Fibroblast of upper back skin (primary cell): ENCODE measurements around the gene SYNPO2.

Experiments used
- DNase-seq: peaks from one replicate; pipeline ENCODE4 v3.0.0-alpha.2; 2013

SYNPO2 gene

DNA sequence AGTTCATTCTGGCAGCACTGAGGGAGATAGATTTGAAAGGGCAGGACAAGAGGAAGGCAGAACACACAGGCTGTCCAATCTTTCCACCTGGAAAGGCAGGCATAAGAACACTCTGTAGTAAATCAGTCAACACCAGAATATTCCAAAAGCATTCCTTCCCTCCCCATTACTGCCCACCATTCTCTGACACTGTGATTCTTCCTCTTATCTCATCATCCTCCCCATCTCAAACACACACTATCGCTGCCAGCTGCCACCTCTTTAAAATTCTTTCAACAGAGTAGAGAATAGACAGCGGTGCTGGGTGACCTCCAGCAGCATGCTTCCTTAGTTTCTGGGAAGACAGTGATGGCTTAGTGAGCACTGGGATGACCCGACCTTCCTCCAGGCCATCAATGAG lies 193.3 kb downstream of the SYNPO2 start:
- no peak for DNase-seq

DNA sequence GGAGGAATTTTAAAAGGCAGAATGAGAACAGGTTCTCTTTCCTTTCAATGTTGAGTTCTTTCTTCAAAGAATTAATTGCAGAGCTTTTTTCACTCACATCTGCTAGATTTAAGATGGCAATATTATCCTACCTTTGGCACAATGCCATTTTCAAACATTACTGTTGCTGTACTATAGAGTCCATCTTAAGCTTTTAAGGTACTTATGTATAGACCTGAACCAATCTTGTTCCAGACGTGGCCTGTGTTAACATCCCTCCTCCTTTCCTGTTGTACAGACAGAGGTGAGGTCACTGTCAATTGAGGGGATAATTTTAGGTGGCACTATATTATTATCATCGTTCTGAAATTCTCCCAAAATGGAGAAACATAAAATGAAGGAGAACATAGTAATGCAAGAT lies 194.0 kb downstream of the SYNPO2 start:
- DNase-seq, result no peak

DNA sequence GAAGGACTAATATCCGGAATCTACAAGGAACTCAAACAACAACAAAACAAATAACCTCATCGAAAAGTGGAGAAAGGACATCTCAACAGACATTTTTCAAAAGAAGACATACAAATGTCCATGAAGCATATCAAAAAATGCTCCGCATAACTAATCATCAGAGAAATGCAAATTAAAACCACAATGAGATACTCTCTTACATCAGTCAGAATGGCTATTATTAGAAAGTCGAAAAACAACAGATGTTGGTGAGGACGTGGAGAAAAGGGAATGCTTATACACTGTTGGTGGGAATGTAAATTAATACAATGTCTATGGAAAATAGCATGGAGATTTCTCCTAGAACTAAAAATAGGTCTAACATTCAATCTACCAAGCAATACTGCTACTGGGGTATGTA lies 195.9 kb downstream of the SYNPO2 start:
- DNase-seq, result no peak

DNA sequence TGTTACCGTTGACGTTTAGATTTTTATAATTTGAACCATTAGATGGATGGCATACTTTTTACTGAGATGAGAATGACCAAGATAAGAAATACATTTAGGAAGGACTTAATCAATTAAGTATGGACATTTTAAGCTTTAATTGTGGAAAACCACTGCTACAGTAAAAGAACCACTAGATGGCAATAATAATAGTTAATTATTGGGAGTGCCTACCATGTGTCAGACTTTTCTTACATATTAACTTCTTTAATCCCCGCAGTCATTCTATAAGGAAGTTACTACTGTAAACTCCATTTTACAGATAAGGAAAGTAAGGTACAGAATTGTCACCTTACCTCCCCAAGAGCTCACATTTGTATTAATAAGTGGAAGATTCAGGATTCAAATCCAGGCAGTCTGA lies 198.5 kb downstream of the SYNPO2 start:
- no peak for DNase-seq

DNA sequence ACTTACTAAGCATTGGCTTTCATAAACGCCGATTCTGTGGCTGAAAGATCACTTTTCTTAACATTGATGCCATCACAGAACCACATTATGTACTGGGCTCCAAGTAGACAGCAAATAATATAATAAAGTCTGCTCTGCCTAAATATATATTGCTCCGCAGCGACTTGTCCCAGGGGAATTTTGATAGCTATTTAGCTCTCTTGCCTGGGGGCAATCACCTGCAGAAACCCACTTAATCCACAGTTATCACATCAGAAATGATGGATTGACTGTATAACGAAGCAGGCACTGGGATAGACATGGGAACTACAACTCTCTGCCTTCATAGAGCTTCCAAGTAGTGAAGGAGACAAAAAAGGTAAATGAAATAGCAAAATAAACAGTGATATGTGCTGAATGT lies 199.0 kb downstream of the SYNPO2 start:
- DNase-seq, result no peak

DNA sequence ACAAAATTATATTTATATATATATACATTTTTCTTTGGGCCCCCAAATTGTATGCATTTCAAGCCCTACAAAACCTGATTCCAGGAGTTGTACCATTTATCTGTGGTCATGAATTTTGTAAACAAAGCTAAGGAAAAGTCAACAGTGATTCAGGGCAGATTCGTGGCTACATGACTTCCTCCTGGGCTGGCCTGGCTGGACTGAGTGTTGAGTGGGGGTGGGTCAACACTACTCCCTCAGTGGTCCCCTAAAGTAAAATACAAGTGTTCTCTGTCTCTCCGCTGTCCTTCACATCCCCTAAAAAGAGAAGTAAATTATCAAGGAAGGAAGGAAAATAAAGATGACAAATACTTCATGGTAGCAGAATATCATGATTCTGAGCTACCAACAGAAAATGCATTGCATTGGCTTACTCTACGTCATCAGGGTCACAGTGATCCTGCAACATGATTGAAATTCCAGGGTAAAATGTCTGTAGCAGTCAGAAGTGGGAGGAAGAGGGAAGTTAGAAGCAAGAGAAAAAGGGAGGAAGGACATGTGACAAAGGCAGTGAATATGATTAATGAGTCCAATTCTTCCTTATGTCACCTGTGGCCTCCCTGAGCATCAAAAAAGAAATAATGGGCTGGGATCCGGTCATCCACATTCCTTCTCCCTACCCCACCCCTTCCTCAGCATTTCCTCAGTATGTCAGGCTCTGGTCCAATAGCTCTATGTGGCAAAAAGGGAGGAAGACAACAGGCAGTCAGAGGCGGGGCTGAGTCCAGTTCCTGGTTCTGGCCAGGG lies 204.6 kb downstream of the SYNPO2 start:
- DNase-seq, result no peak

DNA sequence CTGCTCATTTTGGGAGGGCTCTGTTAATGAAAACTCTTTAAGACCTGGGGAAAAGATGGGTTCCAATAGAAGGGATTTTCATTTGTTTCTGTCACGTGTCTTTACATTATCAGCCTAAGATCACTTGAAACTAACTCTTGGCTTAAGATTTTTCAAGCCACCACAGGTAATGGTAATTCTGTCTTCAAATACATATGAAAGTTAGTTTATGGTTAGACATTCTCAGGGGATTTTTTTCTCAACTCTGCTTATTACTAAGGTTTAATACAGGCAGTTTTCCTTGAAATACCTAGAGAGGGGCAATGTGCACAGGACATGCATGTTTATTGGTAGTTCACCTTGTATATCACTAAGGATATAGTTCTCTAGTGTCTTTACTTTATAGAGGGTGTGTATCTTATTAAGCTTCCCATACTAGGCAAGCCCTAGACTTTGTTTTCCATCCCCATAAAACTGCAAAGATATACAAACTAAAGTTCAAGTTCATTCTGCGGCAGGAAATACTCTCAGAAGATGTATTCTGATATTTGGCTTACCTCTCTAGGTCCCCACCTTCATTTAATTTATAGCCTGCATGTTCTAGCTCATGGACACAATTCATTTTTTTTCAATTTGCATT lies 208.7 kb downstream of the SYNPO2 start:
- no peak for DNase-seq

DNA sequence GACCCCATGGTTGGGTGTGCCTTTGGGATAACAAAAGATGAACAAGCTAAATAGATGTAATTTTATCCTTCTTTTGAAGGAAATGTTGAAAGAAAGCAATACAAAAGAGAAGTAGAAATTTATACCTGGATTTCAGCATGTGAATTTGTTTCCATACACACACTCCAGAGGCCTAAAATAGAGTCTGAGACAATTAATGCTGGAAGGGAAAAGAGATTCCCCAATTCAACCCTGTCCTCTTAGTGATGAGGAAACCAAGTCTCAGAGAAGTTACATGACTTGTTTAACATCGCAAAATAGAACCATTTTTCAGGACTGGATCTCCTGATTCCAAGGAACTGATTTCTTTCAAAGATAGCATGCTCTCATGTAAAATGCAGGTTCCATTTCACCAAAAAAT lies 209.7 kb downstream of the SYNPO2 start:
- no peak for DNase-seq

DNA sequence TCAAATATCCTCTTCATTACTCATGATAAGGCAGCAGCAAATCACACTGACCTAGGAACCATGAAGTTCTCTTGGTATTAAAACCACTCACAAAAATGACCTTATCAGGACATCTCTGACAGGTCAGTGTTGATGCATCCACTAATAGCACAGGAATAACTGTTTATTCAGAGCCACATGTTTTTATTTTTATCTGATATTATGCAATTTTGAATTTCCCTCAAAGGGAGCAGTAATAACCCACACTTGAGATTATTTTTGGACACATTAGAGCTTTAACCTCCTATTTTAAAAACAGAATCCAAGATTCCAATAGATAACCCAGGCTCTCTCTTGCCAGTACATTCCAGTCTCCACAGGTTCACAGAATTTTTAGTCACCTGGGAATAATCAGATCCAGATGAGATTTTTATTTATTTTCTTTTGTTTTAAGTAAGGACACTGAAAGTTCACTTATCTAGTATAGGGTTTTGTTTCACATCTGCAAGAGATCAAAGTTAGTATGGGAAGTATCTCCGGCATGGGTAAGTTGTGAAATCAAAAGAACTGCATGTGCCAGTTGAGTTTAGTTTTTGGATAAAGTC lies 210.7 kb downstream of the SYNPO2 start:
- DNase-seq, result peak; percentile 58

DNA sequence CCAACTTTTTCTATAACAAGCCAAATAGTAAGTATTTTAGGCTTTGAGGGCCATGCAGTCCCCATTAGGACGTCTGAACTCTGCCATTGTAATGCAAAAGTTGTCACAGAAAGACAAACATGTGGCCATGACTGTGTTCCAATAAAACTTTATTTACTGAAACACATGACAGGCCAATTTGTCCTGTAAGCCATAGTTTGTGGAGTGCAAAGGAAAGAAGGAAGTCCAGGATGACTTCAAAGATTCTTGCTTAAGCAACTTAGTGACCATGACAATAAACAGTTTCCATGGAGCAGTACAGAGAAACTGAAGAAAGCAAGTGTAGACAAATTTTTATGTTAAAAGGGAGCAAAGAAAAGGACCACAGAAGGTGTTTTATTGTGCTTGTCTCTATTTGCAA lies 212.0 kb downstream of the SYNPO2 start:
- no peak for DNase-seq

DNA sequence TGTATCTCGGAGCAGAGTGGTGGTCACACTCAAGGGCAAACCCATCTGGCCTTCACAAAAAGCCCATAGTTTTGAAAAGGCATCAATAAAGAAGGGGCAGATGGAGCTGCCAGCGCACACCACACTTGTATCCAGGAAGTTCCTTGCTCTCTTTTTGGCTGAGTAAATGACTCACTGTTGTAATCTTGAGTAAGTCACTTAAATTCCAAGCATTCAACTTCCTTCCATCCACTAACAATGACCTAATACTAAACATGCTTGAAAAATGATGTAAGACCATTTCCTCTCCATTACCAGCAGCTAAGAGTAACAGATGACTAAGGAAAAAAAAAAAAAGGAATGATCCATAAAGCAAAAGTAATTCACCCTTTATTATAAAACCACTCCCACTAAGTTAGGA lies 214.6 kb downstream of the SYNPO2 start:
- peak; percentile 98 for DNase-seq

DNA sequence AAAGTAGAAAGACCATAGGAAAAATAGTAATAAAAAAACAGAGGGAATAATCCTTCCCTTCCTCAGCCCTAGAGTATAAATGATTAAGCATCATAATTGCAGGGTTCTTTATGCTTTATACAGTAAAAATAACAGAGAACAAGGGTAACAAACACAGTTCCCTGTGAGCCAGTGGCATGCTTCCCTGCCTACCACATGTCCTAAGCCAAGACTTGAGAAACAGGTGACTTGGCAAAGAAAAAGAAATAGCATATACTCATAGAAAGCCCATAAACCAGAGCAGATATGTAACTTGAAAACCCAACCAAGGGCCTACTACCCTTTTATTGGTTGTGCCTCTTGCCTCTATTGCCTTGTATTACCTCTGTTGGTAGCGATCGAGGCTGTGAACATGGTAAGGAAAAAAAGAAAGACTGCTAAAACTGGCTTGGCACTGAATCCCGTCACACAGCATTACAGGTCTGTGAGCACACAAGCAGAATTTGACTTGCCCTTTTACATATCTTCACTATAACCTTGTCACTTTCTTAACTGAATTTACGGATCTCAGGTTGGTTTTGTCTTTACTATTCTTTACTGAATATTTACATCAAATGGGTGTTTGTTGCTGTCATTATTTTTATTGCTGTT lies 216.1 kb downstream of the SYNPO2 start:
- no peak for DNase-seq

DNA sequence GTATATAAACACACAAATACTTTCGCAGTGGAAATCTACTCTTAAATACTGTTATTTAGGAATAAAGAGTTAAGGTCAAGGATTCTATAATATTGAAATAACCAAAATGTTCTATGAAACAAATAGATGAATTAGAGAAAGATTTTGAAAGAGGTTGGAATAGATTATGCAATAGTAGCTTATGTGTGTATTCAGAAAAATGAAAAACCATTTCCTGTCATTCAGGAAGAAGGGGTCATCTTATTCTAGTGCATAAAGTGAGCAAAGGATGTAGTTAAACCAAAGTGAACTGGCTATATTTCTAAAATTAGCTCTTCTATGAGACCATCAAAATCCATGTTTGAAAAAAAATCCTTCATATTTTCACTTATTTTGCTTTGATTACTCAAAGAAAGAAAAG lies 217.0 kb downstream of the SYNPO2 start:
- DNase-seq, result no peak

DNA sequence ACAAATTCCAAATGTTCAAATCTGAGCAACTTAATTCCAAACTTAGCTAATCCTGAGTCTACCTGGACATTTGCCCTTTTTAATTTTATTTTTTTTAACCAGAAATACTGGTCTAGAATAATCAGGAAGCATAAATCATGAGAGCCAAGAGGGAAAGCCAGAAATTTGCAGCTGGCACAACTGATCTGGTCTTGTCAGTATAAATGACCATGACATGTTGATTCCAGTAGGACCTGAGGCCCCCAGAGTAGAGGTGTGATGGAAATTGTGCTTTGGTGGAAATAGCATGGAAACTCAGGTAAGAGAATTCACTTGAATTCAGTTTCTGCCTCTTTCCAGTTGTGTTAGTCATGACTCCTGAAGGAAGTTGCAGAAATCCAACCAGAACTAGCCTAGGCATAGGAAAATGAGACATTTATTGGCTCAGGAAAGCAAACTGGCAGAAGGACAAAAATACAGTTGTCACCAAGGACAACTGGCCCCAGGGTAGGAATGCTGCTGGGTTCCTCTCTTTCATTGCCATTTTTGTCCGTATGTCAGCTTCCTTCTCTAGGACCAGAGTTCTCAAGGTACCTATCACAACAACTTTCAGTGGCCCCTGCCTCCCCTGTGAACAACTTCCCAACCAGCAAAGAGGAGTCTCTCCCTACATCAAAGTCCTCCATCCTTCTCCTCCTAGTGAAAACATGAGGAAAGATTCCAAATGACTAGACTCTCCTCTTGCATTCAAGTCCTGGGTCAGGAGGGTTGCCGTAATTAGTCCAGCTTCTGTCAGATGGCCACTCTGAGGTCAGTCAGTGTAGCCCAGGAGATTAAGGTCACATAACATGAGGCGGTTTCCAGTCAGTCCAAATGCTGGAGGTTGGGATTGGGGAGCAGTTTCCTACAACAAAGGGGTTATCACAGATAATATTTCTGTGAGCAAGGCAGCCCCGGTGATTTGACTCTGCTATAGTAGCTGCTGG lies 217.7 kb downstream of the SYNPO2 start:
- no peak for DNase-seq

DNA sequence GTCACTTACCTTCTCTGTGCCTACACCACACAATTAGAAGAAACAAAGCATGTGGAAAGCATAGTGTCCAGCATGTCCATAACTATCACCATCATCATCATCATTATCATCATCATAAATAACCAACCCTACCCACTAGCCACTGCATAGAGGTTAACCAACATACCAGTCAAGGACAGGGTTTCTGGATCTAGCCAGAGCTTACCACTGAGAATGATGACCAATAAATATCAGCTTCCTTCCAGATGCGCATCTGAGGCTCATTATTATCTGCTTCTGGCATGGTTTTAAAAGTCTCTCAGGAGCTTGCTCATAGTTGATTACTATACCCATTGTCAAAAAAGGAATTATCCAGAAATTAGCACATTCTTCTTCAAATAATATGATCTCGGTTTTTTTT lies 221.5 kb downstream of the SYNPO2 start:
- no peak for DNase-seq
